PFSK-1 (cell line): ENCODE results near the gene CCDC137.

ENCODE experiments used
- FOXP2 ChIP-seq: optimal IDR thresholded peaks from 2 replicates; pipeline ENCODE3; 2011; ENCODE audit warnings: borderline replicate concordance, control low read depth, inconsistent platforms; ENCODE audit not compliant: insufficient read depth; ENCODE audit errors: extremely low read length, extremely low read depth
- POLR2AphosphoS5 ChIP-seq: IDR thresholded peaks from 2 replicates; pipeline ENCODE4 v1.6.1; 2012; ENCODE audit warnings: low read depth, mild to moderate bottlenecking, control low read depth, low read length, moderate library complexity
- SIN3A ChIP-seq: IDR thresholded peaks from 2 replicates; pipeline ENCODE4 v1.6.1; 2012; ENCODE audit warnings: mild to moderate bottlenecking, low read length, moderate library complexity, borderline replicate concordance; ENCODE audit not compliant: insufficient read depth
- TAF1 ChIP-seq: IDR thresholded peaks from 2 replicates; pipeline ENCODE4 v1.6.1; 2012; ENCODE audit warnings: low read length, control low read depth, borderline replicate concordance; ENCODE audit not compliant: insufficient read depth
- TF ChIP-seq, protein P1 (sequence below), 2 experiments: IDR thresholded peaks; 2 replicates each; pipeline versions ENCODE4 v1.6.1 to v1.8.0; 2011 to 2012; ENCODE audit warnings: low read depth in 2 of 2, low read length in 2 of 2, control low read depth in 1 of 2, inconsistent platforms in 1 of 2, mild to moderate bottlenecking in 1 of 2, moderate library complexity in 1 of 2; ENCODE audit not compliant: insufficient read depth in 1 of 2

DNA sequence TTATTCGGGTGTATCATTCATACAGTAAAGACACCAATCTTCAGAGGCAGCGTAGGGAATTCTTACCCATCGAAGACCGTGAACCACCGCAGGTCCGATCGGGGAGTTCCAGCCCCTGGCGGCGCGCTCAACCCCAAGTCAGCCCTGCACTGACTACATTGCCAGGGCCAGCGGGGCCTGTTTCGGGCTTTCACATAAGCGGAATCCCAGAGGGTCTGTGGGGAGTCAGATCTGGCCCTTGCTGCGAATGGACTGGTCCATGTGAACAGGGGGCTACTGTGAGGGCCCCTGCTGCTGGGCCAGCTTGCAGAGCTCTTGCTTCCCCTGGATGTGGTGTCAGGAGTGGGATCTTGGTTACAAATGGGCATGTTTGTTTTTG, 17.8 kb upstream of the CCDC137 start:
- TF ChIP-seq TAF1: no peak
- no peak for TF ChIP-seq POLR2AphosphoS5
- TF ChIP-seq, protein P1, sequence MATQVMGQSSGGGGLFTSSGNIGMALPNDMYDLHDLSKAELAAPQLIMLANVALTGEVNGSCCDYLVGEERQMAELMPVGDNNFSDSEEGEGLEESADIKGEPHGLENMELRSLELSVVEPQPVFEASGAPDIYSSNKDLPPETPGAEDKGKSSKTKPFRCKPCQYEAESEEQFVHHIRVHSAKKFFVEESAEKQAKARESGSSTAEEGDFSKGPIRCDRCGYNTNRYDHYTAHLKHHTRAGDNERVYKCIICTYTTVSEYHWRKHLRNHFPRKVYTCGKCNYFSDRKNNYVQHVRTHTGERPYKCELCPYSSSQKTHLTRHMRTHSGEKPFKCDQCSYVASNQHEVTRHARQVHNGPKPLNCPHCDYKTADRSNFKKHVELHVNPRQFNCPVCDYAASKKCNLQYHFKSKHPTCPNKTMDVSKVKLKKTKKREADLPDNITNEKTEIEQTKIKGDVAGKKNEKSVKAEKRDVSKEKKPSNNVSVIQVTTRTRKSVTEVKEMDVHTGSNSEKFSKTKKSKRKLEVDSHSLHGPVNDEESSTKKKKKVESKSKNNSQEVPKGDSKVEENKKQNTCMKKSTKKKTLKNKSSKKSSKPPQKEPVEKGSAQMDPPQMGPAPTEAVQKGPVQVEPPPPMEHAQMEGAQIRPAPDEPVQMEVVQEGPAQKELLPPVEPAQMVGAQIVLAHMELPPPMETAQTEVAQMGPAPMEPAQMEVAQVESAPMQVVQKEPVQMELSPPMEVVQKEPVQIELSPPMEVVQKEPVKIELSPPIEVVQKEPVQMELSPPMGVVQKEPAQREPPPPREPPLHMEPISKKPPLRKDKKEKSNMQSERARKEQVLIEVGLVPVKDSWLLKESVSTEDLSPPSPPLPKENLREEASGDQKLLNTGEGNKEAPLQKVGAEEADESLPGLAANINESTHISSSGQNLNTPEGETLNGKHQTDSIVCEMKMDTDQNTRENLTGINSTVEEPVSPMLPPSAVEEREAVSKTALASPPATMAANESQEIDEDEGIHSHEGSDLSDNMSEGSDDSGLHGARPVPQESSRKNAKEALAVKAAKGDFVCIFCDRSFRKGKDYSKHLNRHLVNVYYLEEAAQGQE (IDR thresholded peaks at IDR 0.05; ENCODE audit: insufficient read depth in 1 of 2, low read depth in 2 of 2, low read length in 2 of 2): no peak
- no peak for TF ChIP-seq SIN3A
- TF ChIP-seq FOXP2: no peak
